ENCODE results near the gene PRSS35. TPM values are rescaled to one million over a fixed set of nuclear protein-coding genes. Genes with fewer than 3 reads are reported as not detected.

The PRSS35 gene
- total and polyA plus RNA-seq, 2 donors (not counting 1 experiment from before 2014, with no cell fraction given), result not detected

DNA sequence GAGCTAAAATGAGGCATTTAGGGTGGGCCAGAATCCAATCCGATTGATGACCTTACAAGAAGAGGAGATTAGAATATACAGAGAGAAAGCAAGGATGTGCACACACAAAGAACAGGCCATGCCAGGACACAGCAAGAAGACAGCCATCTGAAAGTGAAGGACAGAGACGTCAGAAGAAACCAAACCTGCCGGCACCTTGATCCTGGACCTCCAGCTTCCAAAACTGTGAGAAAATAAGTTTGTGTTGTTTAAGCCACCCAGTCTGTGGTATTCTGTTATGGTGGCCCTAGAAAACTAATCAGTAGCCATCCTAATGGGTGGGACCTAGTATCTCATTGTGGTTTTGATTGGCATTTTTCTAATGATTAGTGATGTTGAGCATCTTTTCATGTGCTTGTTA lies 41.7 kb upstream of the PRSS35 start:
- H3K4me3 Mint-ChIP-seq, result no peak overlapping the region
- intact Hi-C loops (cut with micrococcal nuclease), result no loop called here

DNA sequence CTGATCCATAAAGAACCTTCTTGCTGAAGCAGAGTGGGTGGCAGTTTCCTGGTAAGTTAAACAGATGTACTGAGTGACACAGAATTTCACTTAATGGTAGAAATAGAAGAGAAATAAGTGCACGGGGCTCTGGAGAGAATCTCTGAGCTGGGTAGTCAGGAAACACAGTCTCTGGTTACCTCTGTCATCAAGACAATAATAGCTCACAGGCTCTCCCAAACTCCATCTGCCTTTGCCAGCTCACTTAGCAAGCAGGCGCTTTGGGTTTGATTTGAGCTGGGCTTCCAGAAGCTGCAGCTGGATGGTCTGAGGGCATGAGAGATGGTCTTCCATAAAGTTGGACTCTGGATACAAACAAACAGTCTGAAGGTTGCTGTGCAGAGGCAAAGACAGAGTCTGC lies 39.6 kb upstream of the PRSS35 start:
- POLR2A ChIA-PET, result no interaction called here
- no peaks in the 10 kb centered on the region for H4K20me1 ChIP-seq (ENCODE audit: control insufficient read depth, insufficient read depth, low read length, poor library complexity, severe bottlenecking)
- no peak for DNase-seq

More for the DNA sequence above, 41.7 kb upstream of the PRSS35 start:
- Histone ChIP-seq H2AFZ (ENCODE audit: insufficient read depth, low read depth, low read length, poor library complexity, severe bottlenecking) (no peak overlapping the region), H3K79me2 (ENCODE audit: control insufficient read depth, insufficient read depth, low read length) (no peaks in the 10 kb centered on the region), H3K4me3 (ENCODE audit: control extremely low read depth in 1 of 5, extremely low read depth in 1 of 5, insufficient read depth in 1 of 5, low read depth in 2 of 5, low read length in 4 of 5) (no peak overlapping the region), H3K4me1 (ENCODE audit: control insufficient read depth in 2 of 2, insufficient read depth in 2 of 2, low read length in 2 of 2) (no peaks in the 10 kb centered on the region), H3K9me3 (ENCODE audit: control extremely low read depth in 1 of 3, control insufficient read depth in 2 of 3, insufficient read depth in 1 of 3, low read length in 2 of 3) (no peaks in the 10 kb centered on the region), H4K20me1 (ENCODE audit: control insufficient read depth, insufficient read depth, low read length, poor library complexity, severe bottlenecking) (no peaks in the 10 kb centered on the region), H3K27me3 (replicated peaks in 1 of 4; ENCODE audit: control extremely low read depth in 1 of 4, control insufficient read depth in 3 of 4, insufficient read depth in 4 of 4, low read length in 3 of 4) (no peaks in the 10 kb centered on the region), H3K36me3 (replicated peaks in 1 of 2; ENCODE audit: control extremely low read depth in 1 of 2, control insufficient read depth in 1 of 2, extremely low read depth in 1 of 2, insufficient read depth in 2 of 2, low read length in 1 of 2) (no peaks in the 10 kb centered on the region), H3K4me2 (replicated peaks; ENCODE audit: low read depth, low read length, poor library complexity, severe bottlenecking) (no peak overlapping the region), H3K9ac (ENCODE audit: low read length) (no peak overlapping the region), H3K27ac (ENCODE audit: low read length in 2 of 2) (no peak overlapping the region)
- no peaks in the 10 kb centered on the region for H3K4me1 Mint-ChIP-seq
- ChIA-PET CTCF (no interaction called here), POLR2A (no interaction called here)
- no peak for TF ChIP-seq EZH2 (IDR thresholded peaks at IDR 0.05; ENCODE audit: borderline replicate concordance, insufficient read depth, low read depth, low read length, poor library complexity, severe bottlenecking)
- TF ChIP-seq, protein P1, sequence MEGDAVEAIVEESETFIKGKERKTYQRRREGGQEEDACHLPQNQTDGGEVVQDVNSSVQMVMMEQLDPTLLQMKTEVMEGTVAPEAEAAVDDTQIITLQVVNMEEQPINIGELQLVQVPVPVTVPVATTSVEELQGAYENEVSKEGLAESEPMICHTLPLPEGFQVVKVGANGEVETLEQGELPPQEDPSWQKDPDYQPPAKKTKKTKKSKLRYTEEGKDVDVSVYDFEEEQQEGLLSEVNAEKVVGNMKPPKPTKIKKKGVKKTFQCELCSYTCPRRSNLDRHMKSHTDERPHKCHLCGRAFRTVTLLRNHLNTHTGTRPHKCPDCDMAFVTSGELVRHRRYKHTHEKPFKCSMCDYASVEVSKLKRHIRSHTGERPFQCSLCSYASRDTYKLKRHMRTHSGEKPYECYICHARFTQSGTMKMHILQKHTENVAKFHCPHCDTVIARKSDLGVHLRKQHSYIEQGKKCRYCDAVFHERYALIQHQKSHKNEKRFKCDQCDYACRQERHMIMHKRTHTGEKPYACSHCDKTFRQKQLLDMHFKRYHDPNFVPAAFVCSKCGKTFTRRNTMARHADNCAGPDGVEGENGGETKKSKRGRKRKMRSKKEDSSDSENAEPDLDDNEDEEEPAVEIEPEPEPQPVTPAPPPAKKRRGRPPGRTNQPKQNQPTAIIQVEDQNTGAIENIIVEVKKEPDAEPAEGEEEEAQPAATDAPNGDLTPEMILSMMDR (IDR thresholded peaks at IDR 0.05), result no peak
- H3K9me3 Mint-ChIP-seq (ENCODE audit: insufficient read depth), result no peaks in the 10 kb centered on the region
- H3K27ac Mint-ChIP-seq, result no peak overlapping the region
- DNase-seq, result no peak
- no peaks in the 10 kb centered on the region for H3K27me3 Mint-ChIP-seq
- no peak for ATAC-seq (ENCODE audit: low read depth)
- WGBS (ENCODE audit: insufficient coverage), result 100% methylated on average over 3 of the region's 3 CpGs

More for the DNA sequence above, 39.6 kb upstream of the PRSS35 start:
- TF ChIP-seq EZH2 (IDR thresholded peaks at IDR 0.05; ENCODE audit: borderline replicate concordance, insufficient read depth, low read depth, low read length, poor library complexity, severe bottlenecking), result no peak
- TF ChIP-seq, protein P1 (IDR thresholded peaks at IDR 0.05), result no peak
- Mint-ChIP-seq H3K4me1 (no peaks in the 10 kb centered on the region), H3K4me3 (no peak overlapping the region), H3K27me3 (no peaks in the 10 kb centered on the region), H3K27ac (no peak overlapping the region), H3K9me3 (ENCODE audit: insufficient read depth) (no peaks in the 10 kb centered on the region)
- WGBS (ENCODE audit: insufficient coverage), result 100% methylated on average over 1 of the region's 2 CpGs
- Histone ChIP-seq H3K27ac (ENCODE audit: low read length in 2 of 2) (no peak overlapping the region), H2AFZ (ENCODE audit: insufficient read depth, low read depth, low read length, poor library complexity, severe bottlenecking) (no peak overlapping the region), H3K9me3 (ENCODE audit: control extremely low read depth in 1 of 3, control insufficient read depth in 2 of 3, insufficient read depth in 1 of 3, low read length in 2 of 3) (no peaks in the 10 kb centered on the region), H3K27me3 (replicated peaks in 1 of 4; ENCODE audit: control extremely low read depth in 1 of 4, control insufficient read depth in 3 of 4, insufficient read depth in 4 of 4, low read length in 3 of 4) (no peaks in the 10 kb centered on the region), H3K9ac (ENCODE audit: low read length) (no peak overlapping the region), H3K4me2 (replicated peaks; ENCODE audit: low read depth, low read length, poor library complexity, severe bottlenecking) (no peak overlapping the region), H3K4me3 (ENCODE audit: control extremely low read depth in 1 of 5, extremely low read depth in 1 of 5, insufficient read depth in 1 of 5, low read depth in 2 of 5, low read length in 4 of 5) (no peak overlapping the region), H3K36me3 (replicated peaks in 1 of 2; ENCODE audit: control extremely low read depth in 1 of 2, control insufficient read depth in 1 of 2, extremely low read depth in 1 of 2, insufficient read depth in 2 of 2, low read length in 1 of 2) (no peaks in the 10 kb centered on the region), H3K79me2 (ENCODE audit: control insufficient read depth, insufficient read depth, low read length) (no peaks in the 10 kb centered on the region), H3K4me1 (ENCODE audit: control insufficient read depth in 2 of 2, insufficient read depth in 2 of 2, low read length in 2 of 2) (no peaks in the 10 kb centered on the region)
- intact Hi-C loops (cut with micrococcal nuclease), result no loop called here
- CTCF ChIA-PET, result interaction anchor here (0.9 kb wide), 1 partner anchor 10 kb away, joined by 3 read pairs; no protein-coding TSS in a partner anchor
- no peak for ATAC-seq (ENCODE audit: low read depth)
